PC-9 (cell line): ENCODE data around the gene CACHD1.

Experiments
- EZH2 ChIP-seq: fragments of 200-600 bp; sonication (generic); IDR thresholded peaks from 2 replicates; pipeline ENCODE4 v1.8.0; 2017; ENCODE audit warnings: antibody characterized with exemption, low read depth
- TF ChIP-seq, protein P1 (sequence below): fragments of 200-600 bp; sonication (generic); conservative IDR thresholded peaks from 2 replicates; pipeline ENCODE4 v1.6.1; 2017; ENCODE audit warnings: mixed run types, antibody characterized with exemption, mild to moderate bottlenecking, moderate library complexity

- TF ChIP-seq, protein P1, sequence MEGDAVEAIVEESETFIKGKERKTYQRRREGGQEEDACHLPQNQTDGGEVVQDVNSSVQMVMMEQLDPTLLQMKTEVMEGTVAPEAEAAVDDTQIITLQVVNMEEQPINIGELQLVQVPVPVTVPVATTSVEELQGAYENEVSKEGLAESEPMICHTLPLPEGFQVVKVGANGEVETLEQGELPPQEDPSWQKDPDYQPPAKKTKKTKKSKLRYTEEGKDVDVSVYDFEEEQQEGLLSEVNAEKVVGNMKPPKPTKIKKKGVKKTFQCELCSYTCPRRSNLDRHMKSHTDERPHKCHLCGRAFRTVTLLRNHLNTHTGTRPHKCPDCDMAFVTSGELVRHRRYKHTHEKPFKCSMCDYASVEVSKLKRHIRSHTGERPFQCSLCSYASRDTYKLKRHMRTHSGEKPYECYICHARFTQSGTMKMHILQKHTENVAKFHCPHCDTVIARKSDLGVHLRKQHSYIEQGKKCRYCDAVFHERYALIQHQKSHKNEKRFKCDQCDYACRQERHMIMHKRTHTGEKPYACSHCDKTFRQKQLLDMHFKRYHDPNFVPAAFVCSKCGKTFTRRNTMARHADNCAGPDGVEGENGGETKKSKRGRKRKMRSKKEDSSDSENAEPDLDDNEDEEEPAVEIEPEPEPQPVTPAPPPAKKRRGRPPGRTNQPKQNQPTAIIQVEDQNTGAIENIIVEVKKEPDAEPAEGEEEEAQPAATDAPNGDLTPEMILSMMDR, result no peak
- no peak for TF ChIP-seq EZH2
Observed at GRCh38 chr1:64532646-64533045, 62.7 kb downstream of the CACHD1 start.
